Measurements from ENCODE around the gene ZCCHC12.

ZCCHC12 gene

GRCh38 chrX:118867251-118867650, 43.6 kb downstream of the ZCCHC12 start:
- DNase-seq (ENCODE audit: low spot score), result no peak
- TF ChIP-seq CTCF (IDR thresholded peaks at IDR 0.05; ENCODE audit: extremely low read depth, missing control alignments), result no peak

- DNase-seq (ENCODE audit: low spot score), result no peak
- TF ChIP-seq CTCF (IDR thresholded peaks at IDR 0.05; ENCODE audit: extremely low read depth, missing control alignments), result no peak
Measured at GRCh38 chrX:118872102-118872566, 48.5 kb downstream of the ZCCHC12 start.

Measured in GM20000 (cell line).